PC-9 (cell line): ENCODE measurements around the gene SYNGR1.

Experiments used
- EZH2 ChIP-seq: fragments of 200-600 bp; sonication (generic); IDR thresholded peaks from 2 replicates; pipeline ENCODE4 v1.8.0; 2017; ENCODE audit warnings: antibody characterized with exemption, low read depth
- TF ChIP-seq, protein P1 (sequence below): fragments of 200-600 bp; sonication (generic); conservative IDR thresholded peaks from 2 replicates; pipeline ENCODE4 v1.6.1; 2017; ENCODE audit warnings: mixed run types, antibody characterized with exemption, mild to moderate bottlenecking, moderate library complexity

DNA sequence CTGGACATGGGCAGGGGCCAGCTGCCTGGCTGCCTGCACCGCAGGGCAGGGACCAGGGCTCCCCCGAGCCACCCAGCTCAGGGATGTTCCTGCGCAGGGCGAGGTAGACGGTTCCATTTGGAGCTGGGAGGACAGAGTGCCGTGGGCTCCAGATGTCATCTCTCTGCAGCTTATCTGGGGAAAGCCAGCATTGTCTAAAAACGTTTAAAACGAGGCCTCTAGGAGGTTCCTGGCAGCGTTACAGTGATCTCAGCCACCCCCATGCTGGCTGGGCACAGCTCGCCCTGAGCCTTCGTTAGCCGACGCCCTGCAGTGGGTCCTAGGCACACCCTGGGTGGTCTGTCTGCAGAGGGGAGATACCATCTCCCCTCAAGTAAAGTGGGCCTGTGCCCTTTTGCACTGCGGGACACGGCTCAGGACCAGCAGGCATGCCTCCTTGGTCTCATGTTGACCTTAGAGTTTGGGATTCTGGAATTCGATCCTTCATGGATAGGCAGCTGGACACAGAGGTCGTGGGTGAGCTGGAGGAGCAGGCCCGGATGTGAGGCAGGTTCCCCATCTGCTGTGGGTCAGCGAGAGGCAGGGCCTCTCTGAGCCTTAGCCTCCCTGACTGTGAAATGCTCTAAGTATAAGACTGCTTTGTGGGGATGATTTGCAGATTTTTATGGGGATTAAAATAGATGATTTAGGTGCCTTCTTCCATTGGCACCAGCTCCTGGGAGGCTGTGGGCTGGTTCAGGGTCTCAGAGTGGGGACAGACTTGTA is 14.1 kb downstream of the SYNGR1 start:
- TF ChIP-seq, protein P1, sequence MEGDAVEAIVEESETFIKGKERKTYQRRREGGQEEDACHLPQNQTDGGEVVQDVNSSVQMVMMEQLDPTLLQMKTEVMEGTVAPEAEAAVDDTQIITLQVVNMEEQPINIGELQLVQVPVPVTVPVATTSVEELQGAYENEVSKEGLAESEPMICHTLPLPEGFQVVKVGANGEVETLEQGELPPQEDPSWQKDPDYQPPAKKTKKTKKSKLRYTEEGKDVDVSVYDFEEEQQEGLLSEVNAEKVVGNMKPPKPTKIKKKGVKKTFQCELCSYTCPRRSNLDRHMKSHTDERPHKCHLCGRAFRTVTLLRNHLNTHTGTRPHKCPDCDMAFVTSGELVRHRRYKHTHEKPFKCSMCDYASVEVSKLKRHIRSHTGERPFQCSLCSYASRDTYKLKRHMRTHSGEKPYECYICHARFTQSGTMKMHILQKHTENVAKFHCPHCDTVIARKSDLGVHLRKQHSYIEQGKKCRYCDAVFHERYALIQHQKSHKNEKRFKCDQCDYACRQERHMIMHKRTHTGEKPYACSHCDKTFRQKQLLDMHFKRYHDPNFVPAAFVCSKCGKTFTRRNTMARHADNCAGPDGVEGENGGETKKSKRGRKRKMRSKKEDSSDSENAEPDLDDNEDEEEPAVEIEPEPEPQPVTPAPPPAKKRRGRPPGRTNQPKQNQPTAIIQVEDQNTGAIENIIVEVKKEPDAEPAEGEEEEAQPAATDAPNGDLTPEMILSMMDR: no peak
- no peak for TF ChIP-seq EZH2
